Endothelial cell (in vitro differentiated cells): ENCODE results near the gene PUM2. TPM values are rescaled to one million over a fixed set of nuclear protein-coding genes. Genes with fewer than 3 reads are reported as not detected.

Experiments used
- DNase-seq: peaks from one replicate; pipeline ENCODE4 v3.0.0; 2021; ENCODE audit warnings: low spot score
- H3K27ac Mint-ChIP-seq: one replicate; pipeline ENCODE4 v1.8.0; 2021; ENCODE audit warnings: mixed read lengths, inconsistent platforms; ENCODE audit not compliant: unreplicated experiment
- H3K27me3 Mint-ChIP-seq: one replicate; pipeline ENCODE4 v1.8.0; 2021; ENCODE audit warnings: mild to moderate bottlenecking, moderate library complexity, mixed read lengths, inconsistent platforms; ENCODE audit not compliant: unreplicated experiment
- H3K36me3 Mint-ChIP-seq: one replicate; pipeline ENCODE4 v1.8.0; 2021; ENCODE audit warnings: mild to moderate bottlenecking, low read depth, mixed read lengths, inconsistent platforms; ENCODE audit not compliant: unreplicated experiment
- H3K4me1 Mint-ChIP-seq: one replicate; pipeline ENCODE4 v1.8.0; 2021; ENCODE audit warnings: mild to moderate bottlenecking, mixed read lengths, inconsistent platforms; ENCODE audit not compliant: unreplicated experiment
- H3K4me3 Mint-ChIP-seq: one replicate; pipeline ENCODE4 v1.8.0; 2021; ENCODE audit warnings: mild to moderate bottlenecking, mixed read lengths, inconsistent platforms; ENCODE audit not compliant: unreplicated experiment
- H3K9me3 Mint-ChIP-seq: one replicate; pipeline ENCODE4 v1.8.0; 2021; ENCODE audit warnings: mixed read lengths, inconsistent platforms; ENCODE audit not compliant: unreplicated experiment
- total RNA-seq: library from RNA; stranded (reverse); fragmentation: NEBNext Ultra II Directional; extraction: Animal tissue kit (Norgen Biotek cat#: 25700); gene quantifications from one replicate; pipeline ENCODE4 v1.2.1, GENCODE V29; 2021; ENCODE audit not compliant: unreplicated experiment
- TF ChIP-seq, protein P1 (sequence below): fragments of 200-600 bp; sonication (generic); IDR thresholded peaks from one replicate; pipeline ENCODE4 v1.5.0; 2021; ENCODE audit warnings: antibody characterized with exemption; ENCODE audit not compliant: unreplicated experiment

The PUM2 gene
- total RNA-seq, 1 donor from 2014 or later = 75.3 TPM

DNA sequence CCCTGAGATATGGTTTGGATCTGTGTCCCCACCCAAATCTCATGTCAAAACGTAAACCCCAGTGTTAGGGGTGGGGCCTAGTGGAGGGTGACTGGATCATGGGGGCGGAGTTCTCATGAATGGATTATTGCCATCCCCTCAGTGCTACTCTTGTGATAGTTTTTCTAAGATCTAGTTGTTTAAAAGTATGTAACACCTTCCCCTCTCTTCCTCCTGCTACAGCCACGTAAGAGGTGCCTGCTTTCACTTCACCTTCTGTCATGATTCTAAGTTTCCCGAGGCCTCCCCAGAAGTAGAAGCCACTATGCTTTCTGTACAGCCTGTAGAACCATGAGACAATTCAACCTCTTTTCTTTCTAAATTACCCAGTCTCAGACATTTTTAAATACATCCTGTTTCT is 16.9 kb downstream of the PUM2 start:
- Mint-ChIP-seq H3K27ac (no peak overlapping the region), H3K9me3 (no peaks in the 10 kb centered on the region), H3K4me1 (peaks cover 2% of the 10 kb centered on the region), H3K36me3 (no peaks in the 10 kb centered on the region), H3K4me3 (no peak overlapping the region), H3K27me3 (no peaks in the 10 kb centered on the region)
- no peak for DNase-seq
- TF ChIP-seq, protein P1, sequence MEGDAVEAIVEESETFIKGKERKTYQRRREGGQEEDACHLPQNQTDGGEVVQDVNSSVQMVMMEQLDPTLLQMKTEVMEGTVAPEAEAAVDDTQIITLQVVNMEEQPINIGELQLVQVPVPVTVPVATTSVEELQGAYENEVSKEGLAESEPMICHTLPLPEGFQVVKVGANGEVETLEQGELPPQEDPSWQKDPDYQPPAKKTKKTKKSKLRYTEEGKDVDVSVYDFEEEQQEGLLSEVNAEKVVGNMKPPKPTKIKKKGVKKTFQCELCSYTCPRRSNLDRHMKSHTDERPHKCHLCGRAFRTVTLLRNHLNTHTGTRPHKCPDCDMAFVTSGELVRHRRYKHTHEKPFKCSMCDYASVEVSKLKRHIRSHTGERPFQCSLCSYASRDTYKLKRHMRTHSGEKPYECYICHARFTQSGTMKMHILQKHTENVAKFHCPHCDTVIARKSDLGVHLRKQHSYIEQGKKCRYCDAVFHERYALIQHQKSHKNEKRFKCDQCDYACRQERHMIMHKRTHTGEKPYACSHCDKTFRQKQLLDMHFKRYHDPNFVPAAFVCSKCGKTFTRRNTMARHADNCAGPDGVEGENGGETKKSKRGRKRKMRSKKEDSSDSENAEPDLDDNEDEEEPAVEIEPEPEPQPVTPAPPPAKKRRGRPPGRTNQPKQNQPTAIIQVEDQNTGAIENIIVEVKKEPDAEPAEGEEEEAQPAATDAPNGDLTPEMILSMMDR = no peak

DNA sequence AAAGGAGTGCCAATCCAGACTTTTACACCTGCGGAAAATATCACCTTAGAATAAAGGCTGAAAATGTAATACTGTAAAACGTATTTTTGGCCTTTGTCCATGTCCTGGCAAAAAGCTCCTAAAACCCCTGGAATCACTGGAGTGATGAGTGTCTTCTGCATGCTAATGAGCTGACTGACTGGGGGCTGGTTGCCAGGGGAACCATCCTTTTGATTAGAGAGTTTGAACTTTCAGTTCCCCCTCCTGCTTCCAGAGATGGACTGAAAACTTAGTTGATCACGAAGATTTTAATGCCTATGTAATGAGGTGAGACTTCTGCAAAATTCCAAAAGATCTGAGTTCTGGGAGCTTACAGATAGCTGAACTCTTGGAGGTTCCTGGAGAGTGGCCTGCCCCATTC is 20.5 kb downstream of the PUM2 start:
- no peak for DNase-seq
- Mint-ChIP-seq H3K9me3 (no peaks in the 10 kb centered on the region), H3K36me3 (no peaks in the 10 kb centered on the region), H3K4me1 (peaks cover 6% of the 10 kb centered on the region), H3K27me3 (no peaks in the 10 kb centered on the region), H3K4me3 (no peak overlapping the region), H3K27ac (no peak overlapping the region)
- TF ChIP-seq, protein P1 = no peak

DNA sequence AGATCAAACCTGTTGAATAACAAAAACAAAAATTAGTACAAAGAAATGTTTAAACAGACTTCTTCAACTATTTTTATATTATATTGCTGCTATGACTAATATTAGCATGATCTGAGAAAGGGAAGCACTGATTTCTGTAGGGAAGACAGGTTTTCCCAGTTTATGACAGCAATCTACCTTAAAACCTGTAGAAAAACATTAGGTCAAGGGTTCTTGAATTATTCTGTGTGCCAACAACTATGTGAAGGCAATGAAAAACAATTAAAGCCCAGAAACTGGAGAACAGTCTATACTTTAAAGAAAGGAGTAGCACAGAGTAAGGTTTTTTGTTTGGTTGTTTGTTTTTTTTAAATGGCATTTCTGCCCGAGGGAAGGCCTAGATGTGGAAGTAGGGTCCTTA is 23.3 kb downstream of the PUM2 start:
- no peak overlapping the region for H3K4me3 Mint-ChIP-seq
- H3K27me3 Mint-ChIP-seq = no peaks in the 10 kb centered on the region
- H3K9me3 Mint-ChIP-seq = no peaks in the 10 kb centered on the region
- peak overlapping the region; percentile 38 for H3K27ac Mint-ChIP-seq
- H3K36me3 Mint-ChIP-seq = peaks cover 5% of the 10 kb centered on the region
- DNase-seq = no peak
- TF ChIP-seq, protein P1 = no peak
- peaks cover 6% of the 10 kb centered on the region for H3K4me1 Mint-ChIP-seq

DNA sequence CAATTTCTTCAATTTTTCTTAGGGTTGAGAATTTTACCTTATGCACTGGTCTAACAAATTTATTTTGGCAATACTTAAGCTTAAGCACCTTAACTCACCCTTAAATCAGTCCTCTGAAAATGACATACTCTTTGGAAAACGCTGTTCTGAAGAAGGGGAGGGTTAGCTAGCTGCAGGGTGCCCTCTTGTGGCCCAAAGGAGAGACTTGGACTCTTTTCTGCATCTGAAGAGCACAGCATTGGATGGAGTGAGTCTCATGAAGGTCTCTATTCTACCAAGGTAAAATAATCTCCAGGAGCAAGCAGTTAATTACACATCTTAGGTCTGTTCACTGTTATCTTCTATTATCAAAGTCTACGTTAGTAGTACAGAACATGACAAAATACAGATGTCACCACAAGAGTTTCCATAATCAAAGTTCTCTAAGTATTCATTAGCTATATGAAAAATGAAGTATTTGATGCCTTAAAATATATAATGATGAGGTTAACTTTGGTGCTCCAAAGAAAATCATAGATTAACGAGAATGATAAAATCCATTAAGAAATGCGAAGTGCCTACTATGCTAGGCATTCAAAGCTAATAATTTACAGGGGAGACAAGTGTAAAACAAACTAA is 24.4 kb downstream of the PUM2 start:
- TF ChIP-seq, protein P1 = no peak
- Mint-ChIP-seq H3K27ac (no peak overlapping the region), H3K4me1 (peaks cover 8% of the 10 kb centered on the region), H3K36me3 (peaks cover 8% of the 10 kb centered on the region), H3K4me3 (no peak overlapping the region), H3K9me3 (no peaks in the 10 kb centered on the region), H3K27me3 (no peaks in the 10 kb centered on the region)
- peak; percentile 49 for DNase-seq

DNA sequence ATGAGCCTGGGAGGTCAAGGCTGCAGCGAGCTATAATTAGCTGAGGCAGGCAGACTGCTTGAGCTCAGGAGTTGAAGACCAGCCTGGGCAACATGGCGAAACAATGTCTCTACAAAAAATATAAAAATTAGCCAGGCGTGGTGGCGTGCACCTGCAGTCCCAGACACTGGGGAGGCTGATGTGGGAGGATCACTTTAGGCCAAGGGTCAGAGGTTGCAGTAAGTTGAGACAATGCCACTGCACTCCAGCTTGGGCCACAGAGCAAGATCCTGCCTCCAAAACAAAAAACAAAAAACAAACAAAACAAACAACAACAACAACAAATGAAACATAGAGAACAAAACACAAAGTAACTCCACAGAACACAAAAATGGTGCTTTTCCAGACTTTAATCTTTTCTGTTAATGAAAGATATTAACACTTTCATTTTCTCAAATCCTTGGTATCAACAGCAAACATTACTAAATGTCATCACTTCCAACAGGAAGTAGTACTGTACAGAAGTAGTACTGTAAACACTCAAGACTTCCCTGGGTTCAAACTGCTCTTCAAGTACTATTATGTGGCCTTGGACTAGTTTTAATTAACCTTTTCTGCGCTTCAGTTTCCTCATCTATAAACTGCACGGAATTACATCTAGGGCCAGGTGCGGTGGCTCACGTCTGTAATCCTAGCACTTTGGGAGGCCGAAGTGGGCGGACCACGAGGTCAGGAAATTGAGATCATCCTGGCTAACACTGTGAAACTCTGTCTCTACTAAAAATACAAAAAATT is 27.9 kb downstream of the PUM2 start:
- no peaks in the 10 kb centered on the region for H3K27me3 Mint-ChIP-seq

More for the DNA sequence above, 27.9 kb downstream of the PUM2 start:
- DNase-seq = no peak
- H3K4me3 Mint-ChIP-seq = no peak overlapping the region
- H3K36me3 Mint-ChIP-seq = peaks cover 8% of the 10 kb centered on the region
- TF ChIP-seq, protein P1 = no peak
- H3K27ac Mint-ChIP-seq = no peak overlapping the region
- no peaks in the 10 kb centered on the region for H3K9me3 Mint-ChIP-seq
- H3K4me1 Mint-ChIP-seq = peaks cover 5% of the 10 kb centered on the region
